ENCODE measurements around the gene PDE4B.

PDE4B gene

DNA sequence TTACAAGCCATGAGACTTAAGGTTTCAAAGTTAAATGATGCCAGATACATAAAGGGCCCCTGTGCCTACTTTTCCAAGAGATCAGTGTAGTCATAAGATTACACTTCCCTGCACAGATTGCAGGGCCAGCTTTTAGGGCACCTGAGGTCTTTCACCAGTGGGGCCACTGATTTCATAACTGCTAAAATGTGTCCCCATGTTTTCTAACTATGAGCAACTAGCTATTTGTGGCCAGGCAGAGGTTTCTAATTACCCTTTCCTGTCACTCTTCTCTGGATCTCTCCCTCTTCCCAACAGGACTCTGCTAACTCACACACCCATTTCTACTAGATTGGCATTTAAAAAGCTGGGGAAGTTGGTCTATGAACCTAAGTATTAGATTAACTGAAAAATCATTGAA, 534.2 kb downstream of the PDE4B start:
- DNase-seq = no peak

DNA sequence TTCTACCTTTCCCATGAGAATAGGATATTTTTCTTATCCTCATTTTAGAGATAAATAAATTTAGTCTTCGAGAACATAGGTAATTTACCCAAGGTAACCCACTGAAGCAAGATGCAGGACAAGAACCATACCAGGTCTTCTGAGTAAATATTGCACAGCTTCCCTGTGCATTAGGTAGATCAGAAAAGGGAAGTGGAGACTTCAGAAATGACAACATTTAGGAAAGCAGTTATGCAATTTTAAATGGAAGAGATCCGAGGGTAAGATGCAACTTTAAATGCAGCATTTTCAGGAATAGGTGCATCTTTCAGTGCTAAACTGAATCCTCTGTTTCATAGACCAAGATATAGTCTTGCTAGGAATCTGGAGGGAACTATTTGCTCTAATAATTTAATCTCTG, 534.9 kb downstream of the PDE4B start:
- DNase-seq = no peak

DNA sequence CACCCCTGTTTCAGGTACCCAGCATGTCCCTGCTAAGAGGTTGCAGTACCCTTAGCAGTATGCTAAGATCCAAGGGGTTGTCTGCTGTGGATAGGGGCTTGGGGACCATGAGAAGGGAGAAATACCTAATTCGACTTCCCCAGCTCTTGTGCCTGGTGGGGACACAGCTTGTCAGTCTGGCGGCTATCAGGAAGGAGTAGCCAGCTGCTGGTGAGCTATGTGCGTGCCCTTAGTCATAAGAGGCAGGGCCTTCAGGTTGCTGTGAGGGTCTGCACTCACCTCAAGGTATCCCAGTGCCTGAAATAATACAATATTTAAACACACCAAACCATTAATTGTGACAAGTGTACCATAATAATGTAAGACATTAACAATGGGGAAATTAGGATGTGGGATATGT, 536.2 kb downstream of the PDE4B start:
- DNase-seq = no peak

DNA sequence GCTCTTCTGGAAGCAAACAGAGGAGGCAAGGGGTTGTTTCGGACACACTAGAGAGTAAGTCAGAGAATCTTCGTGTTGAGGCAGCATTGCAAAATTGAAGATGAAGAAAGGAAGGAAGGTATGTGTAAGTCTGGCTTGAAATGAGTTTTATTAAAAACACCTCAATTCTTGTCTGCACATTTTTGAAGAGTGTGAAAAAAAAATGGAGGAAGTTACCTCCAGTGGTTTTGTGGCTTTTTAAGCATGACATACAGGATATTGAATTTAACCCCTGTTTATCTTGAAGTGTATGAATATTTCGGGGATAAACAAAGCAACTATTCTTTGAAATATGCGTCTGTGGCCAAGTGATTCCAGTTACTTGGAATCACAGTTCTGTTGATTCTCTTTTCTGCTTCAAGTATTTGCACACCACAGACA, 538.0 kb downstream of the PDE4B start:
- no peak for DNase-seq

DNA sequence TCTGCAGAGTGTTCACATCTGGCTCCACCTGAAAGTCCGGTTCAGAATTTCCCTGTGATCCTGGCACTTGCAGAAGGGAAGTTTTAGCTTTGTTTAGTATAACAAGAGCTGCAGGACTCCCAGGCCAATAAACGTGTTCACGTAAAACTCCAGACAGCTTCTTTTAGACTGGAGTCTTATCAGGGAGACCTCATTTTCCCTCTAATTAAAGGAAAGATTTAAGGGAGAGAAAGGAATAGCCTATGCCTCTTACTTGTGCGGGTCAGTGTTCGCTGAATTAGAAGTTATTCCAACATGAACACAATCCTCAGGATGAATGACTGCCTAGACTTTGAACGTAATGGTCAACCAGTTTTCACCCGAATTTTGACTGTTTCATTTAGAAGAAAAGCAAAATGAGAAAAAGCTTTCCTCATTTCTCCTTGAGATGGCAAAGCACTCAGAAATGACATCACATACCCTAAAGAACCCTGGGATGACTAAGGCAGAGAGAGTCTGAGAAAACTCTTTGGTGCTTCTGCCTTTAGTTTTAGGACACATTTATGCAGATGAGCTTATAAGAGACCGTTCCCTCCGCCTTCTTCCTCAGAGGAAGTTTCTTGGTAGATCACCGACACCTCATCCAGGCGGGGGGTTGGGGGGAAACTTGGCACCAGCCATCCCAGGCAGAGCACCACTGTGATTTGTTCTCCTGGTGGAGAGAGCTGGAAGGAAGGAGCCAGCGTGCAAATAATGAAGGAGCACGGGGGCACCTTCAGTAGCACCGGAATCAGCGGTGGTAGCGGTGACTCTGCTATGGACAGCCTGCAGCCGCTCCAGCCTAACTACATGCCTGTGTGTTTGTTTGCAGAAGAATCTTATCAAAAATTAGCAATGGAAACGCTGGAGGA, 539.2 kb downstream of the PDE4B start:
- no peak for DNase-seq

DNA sequence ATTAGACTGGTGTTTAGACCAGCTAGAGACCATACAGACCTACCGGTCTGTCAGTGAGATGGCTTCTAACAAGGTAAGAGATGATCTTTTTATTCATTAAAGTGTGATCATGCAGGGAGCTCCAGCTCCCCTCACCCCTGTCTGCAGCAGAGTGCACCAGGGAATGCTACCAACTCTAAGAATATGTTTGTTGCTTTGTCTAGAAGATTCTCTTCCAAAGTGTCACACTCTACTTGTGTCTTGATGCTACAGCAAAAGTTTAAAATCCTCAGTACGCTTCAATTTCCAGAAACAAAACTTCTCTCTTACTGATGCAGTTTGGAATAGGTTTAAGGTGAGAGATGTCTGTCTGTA, 539.8 kb downstream of the PDE4B start:
- DNase-seq = no peak

DNA sequence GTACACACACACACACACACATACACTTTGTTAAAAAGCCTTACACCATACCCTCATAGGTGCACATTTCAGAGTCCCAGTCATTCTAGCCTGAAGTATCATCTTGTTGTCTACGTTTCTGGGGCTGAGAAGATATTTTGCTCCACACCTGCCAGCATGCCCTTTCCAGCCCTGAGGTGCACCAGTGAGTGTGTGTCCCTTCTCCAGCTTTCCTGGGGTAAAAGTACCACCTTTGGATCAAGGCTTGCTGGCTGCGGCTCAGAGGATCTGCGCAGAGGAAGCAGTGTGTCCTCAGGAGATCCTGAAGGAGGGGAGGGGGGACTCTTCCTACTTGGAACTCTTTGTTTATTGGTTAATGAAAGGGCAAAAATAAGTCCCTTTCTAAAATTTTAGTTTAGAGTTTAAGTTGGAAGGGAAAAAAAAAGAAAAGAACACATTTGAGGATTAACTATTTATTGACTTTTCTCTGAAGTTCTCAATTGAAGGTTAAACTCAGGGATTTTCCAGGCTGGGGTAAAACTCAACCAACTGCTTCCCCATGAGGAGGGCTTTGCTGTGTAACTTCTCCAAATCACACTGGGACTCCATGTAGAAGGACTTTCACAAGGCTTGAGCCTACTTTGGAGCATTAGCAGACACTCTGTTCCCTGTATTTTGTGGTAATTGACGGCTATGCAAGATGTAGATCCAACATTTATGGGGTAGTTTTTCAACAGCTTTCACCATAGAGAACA, 540.9 kb downstream of the PDE4B start:
- DNase-seq = no peak

DNA sequence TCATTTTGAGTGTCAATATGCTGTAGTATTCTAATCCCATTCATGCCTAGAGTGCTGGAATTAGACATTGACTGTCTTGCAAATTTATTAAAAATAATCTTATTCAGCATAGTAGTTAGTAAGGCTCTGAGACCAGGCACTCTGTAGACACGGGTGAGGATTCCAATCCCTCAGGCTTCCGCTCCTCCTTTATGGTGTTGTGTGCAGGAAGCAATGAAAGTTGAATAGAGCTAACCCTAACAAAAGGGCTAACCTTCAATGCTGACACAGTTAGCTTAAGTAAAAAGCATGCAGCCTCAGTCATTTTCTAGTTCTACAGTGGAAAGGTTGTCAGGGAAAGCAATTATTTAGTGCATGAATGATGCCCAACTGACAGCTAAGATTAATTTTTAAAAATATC, 541.6 kb downstream of the PDE4B start:
- no peak for DNase-seq

DNA sequence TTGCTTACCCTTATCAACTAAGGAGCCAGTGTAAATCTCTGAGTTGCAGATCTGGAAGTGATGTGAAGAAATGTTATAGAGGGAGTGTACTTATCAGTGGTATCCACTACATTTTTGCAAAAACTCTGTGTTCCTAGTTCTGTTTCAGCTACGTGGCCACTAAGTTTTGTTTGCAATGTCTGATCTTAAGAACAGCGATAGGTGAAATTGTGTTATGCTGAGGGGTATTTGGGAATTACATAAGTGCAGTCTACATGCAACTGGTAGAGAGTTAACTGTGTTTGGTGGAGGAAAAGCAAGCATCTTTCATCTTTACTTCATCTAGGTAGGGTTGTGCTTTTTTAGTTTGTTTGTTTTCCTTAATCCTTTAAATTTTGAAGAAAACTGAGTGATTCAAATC, 542.4 kb downstream of the PDE4B start:
- no peak for DNase-seq

DNA sequence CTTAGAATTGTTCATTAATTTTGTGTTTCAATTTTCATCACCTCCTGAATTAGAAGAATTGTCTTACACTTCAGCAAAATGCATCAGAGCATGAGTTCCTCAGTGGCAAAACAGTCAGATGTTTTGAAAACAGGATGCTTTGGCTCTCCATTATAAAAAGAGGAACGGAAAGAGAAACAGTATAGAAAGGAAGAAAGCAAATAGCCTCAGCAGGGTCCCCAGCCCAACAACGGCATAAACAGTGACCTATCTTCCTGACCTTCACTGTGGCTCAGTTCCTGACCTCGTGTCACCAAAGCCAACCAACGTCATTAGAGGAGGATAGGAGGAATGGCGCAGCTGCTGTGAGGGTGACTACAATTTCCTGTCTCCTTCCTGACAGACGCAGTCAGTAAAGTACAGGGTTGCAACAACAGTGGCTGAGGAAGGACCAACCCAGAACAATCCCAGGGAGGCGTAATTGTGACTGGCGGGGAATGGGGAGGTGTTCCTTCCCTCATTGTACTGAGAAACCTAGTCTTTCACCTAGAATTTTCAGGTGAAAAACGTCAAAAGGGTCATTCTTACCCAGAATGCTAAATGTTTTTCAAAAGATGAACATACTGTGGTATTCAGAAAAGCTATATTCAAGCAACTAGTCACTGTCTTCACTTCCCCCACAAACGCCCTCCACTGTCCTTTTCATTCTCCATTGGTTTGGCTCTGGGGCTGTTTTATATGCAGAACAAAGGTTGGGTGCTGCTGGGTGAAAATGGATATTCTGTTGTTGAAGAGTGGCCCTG, 543.4 kb downstream of the PDE4B start:
- no peak for DNase-seq

DNA sequence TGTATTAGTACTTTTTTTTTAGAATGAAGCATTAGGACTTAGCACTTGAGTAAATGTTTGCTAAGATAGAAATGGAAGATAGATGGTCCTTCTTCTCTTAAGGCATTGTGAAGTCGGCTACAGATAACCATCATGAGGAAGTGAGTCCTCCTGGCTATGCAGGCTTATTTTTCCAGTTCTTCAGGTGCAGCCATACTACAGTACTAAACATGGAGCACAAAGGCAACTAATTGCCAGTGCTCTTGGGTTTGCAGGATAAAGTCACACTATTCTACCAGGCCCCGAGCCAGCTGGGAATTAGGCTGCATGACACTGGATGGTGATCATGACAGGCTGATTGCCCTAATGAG, 543.9 kb downstream of the PDE4B start:
- no peak for DNase-seq

DNA sequence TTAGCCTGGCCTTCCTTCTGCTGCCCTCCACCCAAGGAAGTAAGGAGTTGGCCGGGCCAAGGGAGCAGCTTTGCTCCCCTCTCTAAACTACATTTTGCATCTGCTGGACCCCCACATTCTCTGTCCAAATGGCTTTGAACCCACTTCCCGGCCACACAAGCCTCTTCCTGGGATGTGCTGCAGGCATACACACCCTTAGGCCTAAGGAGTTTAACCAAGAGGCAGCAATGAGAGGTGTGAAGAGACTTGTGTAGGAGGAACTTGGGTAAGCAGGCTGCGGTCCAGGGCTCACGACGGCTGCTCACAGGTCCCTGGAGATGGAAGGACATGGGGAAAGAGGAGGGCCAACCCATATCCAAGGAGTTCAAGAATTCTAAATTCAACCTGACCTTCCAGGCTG, 544.6 kb downstream of the PDE4B start:
- no peak for DNase-seq

DNA sequence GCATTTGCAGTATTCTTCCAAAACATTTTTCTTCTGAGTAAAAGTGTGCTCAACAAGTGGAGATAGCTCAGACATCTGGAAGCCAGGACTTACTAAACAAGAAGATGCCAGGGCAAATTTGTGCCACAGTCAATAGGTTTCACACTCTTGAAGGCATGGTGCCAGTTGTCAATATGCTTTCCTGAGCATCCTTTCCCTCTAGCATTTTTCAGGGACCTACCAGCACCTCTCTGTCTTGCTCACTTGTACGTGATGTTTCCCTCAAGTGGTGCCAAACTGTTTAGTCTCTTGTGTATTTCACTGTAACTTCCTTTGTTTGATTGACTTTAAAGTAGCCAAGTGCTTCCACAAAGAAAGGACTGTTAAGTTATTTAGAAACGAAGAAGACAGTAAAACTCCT, 547.2 kb downstream of the PDE4B start:
- DNase-seq = no peak

DNA sequence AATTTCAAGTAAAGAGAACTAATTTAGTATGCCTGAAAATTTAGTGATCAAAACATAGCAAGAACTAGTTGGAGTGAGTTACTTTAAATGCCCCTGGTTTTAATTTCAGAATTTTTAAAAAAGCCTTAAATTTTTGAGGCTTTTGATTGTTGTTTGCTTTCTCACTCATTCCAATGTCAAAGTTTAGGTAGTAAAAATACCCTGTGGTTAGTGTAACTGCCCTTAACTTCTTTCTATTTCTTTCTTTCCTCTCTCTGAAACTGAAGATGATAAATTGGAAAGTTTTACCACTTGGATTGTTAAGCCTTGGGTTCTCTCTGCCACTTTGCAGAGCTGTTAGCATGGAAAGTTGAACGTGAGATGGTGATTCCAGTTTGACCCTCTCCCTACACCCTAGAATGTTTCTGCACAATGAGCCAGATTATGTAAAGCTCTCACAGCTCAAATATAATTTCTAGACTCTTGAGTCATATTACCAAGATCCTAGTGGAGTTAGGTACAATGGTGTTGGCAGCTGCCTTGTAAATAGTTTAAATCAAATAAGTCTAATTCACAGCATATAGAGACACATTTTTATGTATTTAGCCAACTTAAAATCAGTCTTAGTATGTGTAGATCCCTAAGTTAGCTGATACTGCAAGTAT, 548.9 kb downstream of the PDE4B start:
- DNase-seq = no peak

DNA sequence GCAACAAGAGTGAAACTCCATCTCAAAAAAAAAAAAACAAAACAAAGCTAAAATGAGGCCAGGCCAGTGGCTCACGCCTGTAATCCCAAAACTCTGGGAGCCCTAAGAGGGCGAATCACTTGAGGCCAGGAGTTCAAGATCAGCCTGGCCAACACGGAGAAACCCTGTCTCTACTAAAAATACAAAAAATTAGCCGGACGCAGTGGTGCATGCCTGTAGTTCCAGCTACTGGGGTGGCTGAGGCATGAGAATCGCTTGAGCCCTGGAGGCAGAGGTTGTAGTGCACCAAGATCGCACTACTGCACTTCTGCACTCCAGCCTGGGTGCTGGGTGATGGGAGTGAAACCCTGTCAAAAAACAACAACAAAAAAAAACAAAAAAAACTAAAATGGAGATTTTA, 550.0 kb downstream of the PDE4B start:
- DNase-seq = no peak

DNA sequence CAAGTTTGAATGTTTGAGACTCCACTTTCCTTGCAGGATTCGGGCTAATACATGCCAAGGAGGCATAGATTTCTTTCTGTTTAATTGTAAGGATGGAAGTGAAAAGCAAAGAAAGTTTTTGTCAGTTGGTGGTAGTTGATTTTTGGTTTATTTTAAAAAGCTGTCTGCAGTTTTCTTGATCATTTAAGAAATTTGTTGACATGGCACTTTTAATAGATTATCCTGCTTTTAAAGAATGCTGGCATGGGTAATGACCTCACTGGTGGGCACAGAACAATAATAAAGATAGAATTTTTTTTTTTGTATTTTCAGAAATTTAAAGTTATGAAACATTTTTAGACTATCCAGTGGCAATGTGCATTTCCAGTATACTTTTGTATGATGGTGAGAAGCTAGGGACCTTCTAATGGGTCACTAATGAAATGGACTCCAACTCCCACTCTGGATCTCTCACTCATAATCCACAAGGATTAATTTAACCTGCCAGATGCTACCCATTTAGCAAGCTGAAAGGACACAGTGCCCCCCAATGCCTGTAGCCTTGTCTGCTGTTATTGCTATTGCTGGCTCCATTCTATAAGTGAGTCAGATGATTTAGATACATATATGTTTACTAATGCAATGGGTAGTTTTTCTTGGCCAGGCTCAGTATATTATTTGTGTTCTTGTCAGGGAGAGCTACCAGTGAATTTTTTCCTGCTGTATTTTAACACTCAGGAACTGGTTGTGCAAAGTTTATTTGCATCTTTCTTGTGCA, 551.1 kb downstream of the PDE4B start:
- DNase-seq = no peak

DNA sequence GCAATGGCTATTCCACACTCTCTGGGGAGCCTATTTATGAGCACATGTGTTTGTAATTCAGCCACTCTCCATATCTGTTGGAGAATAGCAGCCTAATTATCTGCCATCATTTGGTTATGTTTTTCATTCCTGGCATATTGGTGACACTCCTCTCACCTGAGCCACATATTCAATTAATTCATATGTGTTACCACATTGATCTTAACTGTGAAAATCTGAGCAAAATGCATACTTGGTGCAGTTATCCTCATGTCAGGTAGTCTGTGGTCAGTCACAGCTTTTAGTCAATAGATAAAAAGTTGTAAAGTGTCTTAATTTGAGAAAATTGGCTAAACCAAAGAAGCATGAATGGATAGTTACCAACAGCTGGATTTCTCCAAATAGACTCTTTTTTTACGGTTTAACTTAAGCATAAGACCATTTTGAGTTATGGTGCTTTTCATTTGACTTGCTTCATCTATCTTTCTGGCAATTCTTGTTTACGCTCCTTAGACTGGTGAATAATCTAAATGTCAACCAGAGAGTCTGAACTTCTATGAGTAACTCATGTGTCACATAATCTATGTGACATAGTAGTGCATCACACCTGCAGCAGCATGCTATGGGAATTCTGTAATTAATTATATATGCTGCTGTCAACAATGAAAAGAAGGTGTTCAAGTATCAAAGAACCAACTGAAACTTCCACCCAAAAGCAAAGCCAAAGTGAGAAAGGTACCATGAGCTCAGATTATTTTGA, 553.5 kb downstream of the PDE4B start:
- no peak for DNase-seq

DNA sequence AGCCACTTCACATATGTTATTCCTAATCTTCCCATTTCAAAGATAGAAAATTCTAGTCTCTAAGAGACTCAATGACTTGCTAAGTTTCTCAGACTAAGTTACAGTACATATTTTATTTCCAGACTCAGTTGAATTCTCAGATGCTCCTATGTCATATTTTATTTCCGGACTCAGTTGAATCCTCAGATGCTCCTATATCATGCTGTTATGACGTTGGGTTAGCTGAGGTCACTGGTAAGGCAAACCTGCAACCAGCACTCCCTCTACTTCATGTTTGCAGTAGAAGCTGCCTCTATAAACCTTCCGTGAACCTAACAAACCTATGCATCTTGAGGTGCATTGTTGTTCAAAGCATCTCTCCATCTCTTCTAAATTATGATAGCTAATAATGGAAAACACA, 554.2 kb downstream of the PDE4B start:
- no peak for DNase-seq

DNA sequence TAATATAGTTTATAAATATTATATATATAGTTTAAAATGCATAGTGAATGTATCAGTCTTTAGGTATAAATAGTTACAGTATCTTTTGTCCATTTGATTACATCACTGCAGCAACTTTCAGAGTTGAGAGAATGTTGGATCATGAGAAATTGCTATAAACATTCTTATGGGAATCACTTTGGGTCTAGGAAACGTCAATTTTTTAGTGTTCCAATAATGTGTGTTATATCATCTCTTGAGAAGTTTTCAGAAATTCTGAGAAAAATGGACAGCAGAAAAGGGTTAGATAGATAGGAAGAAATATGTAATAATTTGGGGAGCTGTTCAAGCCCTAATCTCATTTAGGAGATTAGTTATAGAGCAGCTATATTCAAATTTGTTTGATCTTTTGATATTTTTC, 556.1 kb downstream of the PDE4B start:
- no peak for DNase-seq

DNA sequence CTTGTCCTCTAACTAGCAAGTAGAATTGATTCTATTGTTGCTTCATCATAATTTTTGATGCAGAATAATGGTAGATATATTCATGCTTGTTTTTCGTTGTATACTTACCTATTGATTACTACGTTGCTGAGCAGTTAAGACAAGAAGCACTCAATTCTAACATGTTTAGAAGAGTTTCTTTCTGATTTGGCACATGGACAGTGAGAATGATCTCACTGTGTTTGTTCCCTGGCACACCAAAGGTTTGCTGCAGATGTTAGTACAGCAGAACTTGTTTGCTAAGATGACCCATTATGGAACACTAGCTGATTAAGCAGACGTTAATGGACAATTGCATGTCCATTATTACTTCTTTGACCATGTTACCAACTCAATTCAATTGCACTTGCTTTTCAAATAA, 556.5 kb downstream of the PDE4B start:
- DNase-seq = no peak

DNA sequence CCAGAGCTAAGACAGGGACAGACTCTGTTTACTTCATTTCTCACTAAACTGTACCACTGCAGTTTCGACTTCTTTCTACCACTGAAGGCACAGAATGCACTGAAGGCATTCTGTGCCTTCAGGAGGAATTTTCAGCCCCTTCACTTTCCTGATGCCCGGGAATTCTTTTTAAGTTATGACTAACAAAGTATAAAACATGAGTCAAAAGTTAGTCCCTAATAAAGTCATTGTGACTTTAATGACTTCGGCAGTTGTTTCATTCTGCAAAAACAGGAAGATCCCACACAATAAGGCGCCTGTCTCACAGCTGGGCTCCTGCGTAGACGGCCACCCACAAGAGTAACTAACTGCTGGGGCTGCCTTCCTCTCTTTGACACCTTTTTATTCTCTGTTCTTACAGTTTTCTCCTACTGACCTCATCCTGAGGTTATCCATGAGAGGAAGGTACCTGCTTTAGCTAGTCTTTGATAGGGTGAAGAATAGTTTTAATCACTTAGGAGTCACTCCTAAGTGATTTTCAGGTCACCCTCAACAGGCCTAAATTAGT, 557.4 kb downstream of the PDE4B start:
- no peak for DNase-seq

DNA sequence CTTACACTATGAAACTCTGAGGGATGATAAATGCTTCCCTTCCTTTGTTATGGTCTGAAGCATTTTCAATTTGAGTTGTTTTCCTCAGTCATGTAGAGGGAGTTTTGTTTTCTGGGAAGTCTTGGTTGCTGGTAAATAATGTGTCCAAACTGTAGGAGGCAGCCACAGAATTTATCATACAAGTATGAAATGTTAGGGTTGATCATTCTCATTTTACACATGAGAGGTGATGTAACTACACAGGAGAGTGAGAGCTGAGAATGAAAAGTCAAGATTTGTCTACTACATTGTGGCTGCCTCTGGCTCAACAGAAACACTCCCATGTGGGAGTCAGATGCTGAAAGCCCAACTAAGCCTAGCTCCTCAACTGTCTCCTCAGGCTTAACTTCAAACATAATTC, 558.8 kb downstream of the PDE4B start:
- no peak for DNase-seq
